ENCODE measurements around the gene MED15.

DNA sequence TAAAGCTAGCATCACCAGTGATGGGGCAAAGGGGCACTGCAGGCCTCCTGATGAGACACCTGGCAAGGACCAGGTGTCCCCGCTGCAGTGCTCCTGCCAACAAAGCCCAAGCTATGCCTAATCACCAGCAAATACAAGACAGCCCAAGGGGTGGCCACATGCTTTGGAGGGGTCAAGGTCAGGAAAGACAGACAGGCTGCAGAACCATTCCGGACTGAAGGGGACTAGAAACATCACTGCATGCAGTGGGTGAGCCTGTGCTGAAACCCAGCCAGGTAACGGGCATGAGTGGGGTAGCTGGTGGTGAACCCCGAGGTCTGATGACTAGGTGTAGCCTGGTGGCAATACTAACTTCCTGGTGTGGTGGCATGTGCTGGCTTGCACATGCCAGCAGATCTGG lies 111.1 kb downstream of the MED15 start:
- TF ChIP-seq EGR1 (IDR thresholded peaks at IDR 0.05; ENCODE audit: borderline replicate concordance in 1 of 2, low read depth in 2 of 2, low read length in 2 of 2) (no peak), CEBPB (IDR thresholded peaks at IDR 0.05; ENCODE audit: borderline replicate concordance in 1 of 2, low read depth in 2 of 2, low read length in 2 of 2) (no peak), EP300 (IDR thresholded peaks at IDR 0.05; ENCODE audit: borderline replicate concordance in 1 of 2, control insufficient read depth in 1 of 2, low read depth in 2 of 2, low read length in 2 of 2) (no peak)

All from GM12878 (cell line).